ENCODE data around the gene KCNQ4.

DNA sequence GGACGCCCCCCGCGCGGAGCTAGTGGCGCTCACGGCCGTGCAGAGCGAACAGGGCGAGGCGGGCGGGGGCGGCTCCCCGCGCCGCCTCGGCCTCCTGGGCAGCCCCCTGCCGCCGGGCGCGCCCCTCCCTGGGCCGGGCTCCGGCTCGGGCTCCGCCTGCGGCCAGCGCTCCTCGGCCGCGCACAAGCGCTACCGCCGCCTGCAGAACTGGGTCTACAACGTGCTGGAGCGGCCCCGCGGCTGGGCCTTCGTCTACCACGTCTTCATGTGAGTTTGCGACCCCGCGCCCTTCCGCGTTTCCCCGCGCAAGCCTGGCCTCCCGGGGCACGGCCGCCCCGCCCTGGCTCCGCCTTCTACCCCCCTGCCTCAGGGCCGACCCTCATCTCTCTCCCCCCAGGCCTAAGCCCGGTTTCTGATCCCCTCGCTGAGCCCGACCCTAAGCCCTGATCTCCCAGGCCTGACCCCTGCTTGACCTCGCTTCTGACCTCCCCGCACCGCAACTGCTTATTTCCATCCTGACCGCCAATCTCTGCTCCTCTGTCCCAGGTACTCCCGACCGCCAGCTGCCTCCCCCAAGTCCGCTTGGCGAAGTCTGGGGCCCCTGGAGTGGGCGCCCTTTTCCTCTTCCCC, 669 bp downstream of the KCNQ4 start:
- TF ChIP-seq, protein P1, sequence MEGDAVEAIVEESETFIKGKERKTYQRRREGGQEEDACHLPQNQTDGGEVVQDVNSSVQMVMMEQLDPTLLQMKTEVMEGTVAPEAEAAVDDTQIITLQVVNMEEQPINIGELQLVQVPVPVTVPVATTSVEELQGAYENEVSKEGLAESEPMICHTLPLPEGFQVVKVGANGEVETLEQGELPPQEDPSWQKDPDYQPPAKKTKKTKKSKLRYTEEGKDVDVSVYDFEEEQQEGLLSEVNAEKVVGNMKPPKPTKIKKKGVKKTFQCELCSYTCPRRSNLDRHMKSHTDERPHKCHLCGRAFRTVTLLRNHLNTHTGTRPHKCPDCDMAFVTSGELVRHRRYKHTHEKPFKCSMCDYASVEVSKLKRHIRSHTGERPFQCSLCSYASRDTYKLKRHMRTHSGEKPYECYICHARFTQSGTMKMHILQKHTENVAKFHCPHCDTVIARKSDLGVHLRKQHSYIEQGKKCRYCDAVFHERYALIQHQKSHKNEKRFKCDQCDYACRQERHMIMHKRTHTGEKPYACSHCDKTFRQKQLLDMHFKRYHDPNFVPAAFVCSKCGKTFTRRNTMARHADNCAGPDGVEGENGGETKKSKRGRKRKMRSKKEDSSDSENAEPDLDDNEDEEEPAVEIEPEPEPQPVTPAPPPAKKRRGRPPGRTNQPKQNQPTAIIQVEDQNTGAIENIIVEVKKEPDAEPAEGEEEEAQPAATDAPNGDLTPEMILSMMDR (conservative IDR thresholded peaks at IDR 0.05; ENCODE audit: low read depth, low read length): no peak
- TF ChIP-seq RCOR1 (IDR thresholded peaks at IDR 0.05; ENCODE audit: insufficient replicate concordance, low read length) (no peak), BHLHE40 (IDR thresholded peaks at IDR 0.05; ENCODE audit: low read depth, low read length) (no peak), POLR2A (IDR thresholded peaks at IDR 0.05; ENCODE audit: low read depth, low read length) (no peak), RFX5 (IDR thresholded peaks at IDR 0.05; ENCODE audit: low read depth, low read length) (no peak), SMC3 (IDR thresholded peaks at IDR 0.05; ENCODE audit: low read depth, low read length) (no peak), CEBPB (IDR thresholded peaks at IDR 0.05; ENCODE audit: low read depth, low read length) (no peak), CHD1 (IDR thresholded peaks at IDR 0.05; ENCODE audit: low read depth, low read length) (no peak), RAD21 (IDR thresholded peaks at IDR 0.05; ENCODE audit: low read length) (no peak)
- TF ChIP-seq, protein P2, sequence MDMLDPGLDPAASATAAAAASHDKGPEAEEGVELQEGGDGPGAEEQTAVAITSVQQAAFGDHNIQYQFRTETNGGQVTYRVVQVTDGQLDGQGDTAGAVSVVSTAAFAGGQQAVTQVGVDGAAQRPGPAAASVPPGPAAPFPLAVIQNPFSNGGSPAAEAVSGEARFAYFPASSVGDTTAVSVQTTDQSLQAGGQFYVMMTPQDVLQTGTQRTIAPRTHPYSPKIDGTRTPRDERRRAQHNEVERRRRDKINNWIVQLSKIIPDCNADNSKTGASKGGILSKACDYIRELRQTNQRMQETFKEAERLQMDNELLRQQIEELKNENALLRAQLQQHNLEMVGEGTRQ (IDR thresholded peaks at IDR 0.05; ENCODE audit: low read depth, low read length): no peak

Measured in IMR-90 (cell line).